Activated T-cell treated with anti-CD3 and anti-CD28 coated beads for 4 hours (primary cell): ENCODE measurements around the gene SH3GLB2.
"Not testable (repeated sequence)": the region's sequence is repeated elsewhere in the genome, so short reads cannot be mapped to it uniquely, and the experiment has no call there.

Experiments used
- DNase-seq: peaks from one replicate; pipeline ENCODE4 v3.0.0-alpha.2; 2020

The SH3GLB2 gene

DNA sequence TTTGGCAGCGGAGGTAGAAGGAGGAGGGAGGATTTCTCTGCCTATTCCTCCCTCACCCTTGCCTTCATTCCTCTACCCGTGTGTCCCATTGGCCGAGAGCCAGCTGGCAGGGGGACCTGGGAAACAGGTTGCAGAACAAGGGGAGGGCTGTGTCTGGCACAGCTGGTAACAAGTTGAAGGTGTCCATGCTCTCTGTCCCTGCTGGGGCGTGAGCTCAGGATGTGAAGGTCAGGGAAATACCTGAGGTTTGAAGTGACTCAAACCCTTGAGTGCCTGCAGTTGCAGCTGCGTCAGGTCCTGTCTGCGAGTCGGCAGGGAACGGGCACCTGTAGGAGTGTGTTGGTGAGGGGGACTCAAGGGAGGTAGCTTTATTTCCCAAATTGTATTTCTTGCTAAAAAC, 24.5 kb upstream of the SH3GLB2 start:
- no peak for DNase-seq

- no peak for DNase-seq
These were observed 13.9 kb upstream of the SH3GLB2 start for GRCh38 chr9:129042016-129042415.

DNA sequence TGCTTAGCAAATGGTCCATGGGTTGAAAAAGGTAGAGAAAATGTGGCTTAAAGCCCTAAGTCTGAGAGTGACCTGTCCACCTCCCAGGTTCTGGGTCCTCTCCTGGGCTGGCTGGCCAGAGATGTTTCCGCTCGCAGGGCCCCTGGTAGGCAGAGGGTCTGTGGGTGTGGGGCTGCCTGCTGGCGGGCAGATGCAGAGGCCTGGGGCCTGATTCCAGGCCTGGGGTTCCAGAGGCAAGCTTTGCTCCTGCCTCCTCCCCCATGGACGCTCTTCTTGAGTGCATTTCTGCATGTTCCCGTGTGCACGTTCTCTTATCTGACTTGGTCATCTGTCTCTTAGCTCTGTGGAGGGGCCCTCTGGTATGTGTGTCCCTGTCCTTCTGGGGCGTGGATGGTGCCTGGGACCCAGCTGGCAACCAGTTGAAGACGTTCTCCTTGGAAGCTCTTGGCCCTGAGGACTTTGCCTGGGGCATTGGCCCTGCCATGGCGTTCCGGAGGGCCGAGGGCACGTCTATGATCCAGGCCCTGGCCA, 12.0 kb upstream of the SH3GLB2 start:
- no peak for DNase-seq

- no peak for DNase-seq
These were observed 10.2 kb upstream of the SH3GLB2 start for GRCh38 chr9:129038109-129038852.

DNA sequence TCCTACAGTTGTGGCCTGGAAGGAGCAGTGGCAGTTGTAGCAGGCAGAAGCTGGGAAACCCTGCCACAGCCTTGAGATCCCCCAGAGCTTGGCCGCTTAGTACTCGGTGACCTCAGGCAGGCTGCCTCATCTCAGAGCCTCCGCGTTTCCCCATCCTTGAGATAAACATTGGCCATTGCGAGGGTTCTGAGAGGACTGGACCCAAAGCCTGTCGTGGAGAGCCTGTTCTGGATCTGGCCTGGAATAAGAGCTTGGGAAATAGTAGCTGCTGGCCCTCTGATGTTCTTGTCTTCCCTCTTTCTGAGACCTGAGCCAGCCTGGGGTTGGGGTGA, 9.6 kb upstream of the SH3GLB2 start:
- DNase-seq: no peak

GRCh38 chr9:129036923-129037766, 9.0 kb upstream of the SH3GLB2 start:
- DNase-seq: no peak

DNA sequence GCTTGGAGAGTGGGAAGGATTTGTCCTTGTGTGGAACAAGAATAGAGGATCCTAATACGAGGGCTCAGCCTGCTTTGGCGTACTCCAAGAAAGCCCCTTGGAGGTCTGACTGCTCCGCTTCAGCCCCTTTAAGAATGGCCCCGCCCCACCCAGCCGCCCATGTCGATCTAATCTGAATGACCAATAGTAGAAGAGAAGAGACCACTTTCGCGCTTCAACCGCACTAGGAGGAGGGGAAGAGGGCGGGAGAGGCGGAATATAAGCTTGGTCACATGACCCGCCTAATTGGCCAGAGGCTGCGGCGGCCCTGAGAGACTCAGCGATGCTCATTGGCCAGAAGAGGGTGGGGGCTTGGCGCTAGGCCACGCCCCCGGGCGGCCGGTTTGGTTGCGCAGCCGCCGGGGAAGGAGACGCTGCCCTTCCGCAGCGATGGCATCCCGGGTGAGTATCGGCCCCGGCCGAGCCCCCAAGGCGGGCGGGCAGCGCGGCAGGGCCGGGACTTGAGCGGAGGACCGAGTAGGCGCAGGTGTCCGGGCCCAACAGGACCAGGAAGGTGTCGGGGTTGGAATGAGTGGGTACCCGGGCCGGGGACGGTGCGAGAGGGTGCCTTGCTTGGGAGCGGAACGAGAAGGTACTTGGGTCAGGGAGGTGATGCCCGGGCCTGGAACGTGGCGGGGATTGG, 8.3 kb upstream of the SH3GLB2 start, which contains the start of gene MIGA2:
MIGA2 (plus strand) TSS at position 386 of the 682 bp plus-strand sequence. CDS start 3,969 bp downstream, outside the sequence.
- DNase-seq: peak; percentile 82

DNA sequence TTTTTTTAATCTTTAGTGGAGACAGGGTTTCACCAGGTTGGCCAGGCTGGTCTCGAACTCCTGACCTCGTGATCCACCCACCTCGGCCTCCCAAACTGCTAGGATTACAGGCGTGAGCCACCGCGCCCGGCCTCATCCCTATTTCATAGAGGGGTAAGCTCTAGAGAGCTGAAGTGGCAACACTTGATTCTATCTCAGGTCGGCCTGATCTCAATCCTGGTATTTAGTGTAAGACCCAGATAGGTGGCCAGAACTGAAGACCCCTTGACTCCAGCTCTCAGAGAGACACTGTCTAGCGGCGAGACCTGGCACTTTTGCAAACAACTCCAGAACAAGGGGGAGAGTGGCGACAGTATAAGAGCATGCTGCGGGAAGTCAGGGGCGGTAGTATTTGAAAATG, 7.7 kb upstream of the SH3GLB2 start:
- not testable (repeated sequence) for DNase-seq

DNA sequence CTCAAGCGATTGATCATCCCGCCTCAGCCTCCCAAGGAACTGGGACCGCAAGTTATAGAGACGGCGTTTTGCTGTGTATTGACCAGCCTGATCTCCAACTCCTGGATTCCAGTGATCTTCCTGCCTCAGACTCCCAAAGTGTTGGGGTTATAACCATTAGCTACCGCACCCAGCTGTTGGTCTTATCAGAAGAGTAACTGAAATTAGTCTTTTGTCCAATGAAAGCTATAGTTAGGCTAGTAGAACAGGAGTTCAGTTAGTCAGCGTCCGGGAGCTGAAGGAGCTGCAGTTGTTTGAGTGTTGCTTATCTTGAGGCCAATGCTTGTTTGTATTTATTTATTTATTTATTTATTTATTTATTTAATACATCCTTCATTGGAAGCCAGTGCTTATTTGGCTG, 5.1 kb upstream of the SH3GLB2 start:
- DNase-seq: no peak

- no peak for DNase-seq
These were observed 4.5 kb upstream of the SH3GLB2 start for GRCh38 chr9:129032541-129033159.

- DNase-seq: no peak
These were observed 3.4 kb upstream of the SH3GLB2 start for GRCh38 chr9:129031514-129031913.

DNA sequence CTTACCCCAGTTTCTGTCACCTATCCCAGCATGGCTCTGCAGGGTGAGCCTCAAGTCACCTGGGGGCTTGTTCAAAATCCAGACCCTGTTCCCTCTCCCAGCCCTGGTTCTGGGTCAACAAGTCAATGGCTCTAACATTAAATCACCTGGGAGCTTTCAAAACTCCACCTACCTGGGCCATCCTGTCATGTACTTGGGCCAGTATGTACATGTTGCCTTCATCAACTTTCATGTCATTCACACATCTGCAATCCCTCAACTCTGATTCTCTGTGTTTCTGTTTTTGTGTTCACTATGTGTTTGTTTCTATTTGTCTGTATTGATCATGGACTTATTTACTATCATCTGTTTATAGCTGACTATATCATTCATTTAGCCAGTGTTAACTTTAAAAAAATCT, 2.1 kb upstream of the SH3GLB2 start:
- DNase-seq: no peak

GRCh38 chr9:129027685-129028191, 393 bp downstream of the SH3GLB2 start:
- no peak for DNase-seq

- DNase-seq: no peak
These were observed 877 bp downstream of the SH3GLB2 start for GRCh38 chr9:129027224-129027684.

DNA sequence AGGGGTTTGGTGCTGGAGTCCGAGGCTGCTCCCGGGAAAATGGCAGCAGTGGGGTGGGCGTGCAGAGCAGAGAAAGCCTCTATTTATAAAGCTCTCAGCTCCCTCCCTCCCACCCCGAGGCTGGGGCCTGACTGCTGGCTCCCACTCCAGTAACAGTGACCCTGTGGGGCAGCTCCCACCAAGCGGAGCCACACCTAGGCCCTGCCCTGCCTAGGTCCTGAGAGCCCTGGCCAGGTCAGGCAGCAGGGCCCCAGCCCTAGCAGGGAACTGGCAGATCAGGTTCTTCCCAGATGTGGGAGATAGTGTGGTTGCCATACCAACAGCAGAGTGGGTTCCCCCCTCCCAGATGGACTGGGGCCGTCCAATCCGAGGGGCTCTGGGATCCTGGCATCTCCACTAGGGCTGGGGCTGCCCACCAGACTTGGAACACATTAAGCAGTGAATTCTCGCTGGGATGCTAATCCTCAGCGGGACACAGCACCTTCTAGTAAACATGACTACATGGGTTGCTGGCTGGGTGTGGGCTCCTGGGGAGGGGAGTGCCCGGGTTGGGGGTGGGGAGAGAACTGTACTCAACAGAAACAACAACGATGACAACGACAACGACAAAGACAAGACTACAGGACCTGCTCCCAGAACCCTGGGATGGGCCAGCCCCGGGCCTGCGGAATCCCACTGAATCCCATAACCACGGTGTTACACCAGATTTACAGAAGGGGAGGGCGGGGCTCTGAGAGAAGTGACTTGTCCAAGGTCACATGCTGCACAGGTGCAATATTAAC, 1.5 kb downstream of the SH3GLB2 start:
- no peak for DNase-seq

DNA sequence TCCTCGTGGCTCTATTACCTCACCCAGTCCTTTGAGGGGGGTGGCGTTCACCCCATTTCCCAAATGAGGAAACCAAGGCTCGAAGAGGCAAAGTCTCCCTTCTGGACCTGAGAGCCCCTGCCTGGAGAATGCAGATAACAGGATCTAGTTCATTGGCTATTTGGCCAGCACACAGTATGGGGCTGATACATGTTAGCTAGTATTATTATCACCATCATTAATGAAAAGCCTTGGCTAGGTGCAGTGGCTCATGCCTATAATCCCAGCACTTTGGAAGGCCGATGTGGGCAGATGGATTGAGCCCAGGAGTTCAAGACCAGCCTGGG, 4.3 kb downstream of the SH3GLB2 start:
- DNase-seq: no peak

- DNase-seq: no peak
These were observed 4.9 kb downstream of the SH3GLB2 start for GRCh38 chr9:129023036-129023907.

DNA sequence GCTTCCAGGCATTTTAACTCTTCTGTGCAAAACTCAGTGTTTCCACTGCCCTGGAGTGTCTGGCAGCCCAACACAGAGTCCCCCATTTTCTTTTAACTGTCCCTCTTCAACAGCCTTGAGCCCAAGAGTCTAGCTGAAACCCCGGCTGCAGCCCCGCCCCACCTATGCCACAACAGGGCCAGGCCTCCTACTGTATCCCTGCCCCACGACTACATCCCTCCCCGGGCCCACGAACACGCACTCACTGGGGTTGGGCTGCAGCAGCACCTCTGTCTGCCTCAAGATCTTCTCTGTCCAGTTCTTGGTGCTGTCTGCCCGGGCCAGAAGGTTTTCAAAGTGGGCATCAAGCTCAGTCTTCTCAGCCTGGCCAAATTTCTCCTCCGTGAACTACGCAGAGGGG, 6.1 kb downstream of the SH3GLB2 start:
- DNase-seq: no peak

GRCh38 chr9:129021091-129021490, 7.0 kb downstream of the SH3GLB2 start:
- DNase-seq: no peak

- no peak for DNase-seq
These were observed 13.5 kb downstream of the SH3GLB2 start for GRCh38 chr9:129014608-129015007.

- no peak for DNase-seq
These were observed 14.0 kb downstream of the SH3GLB2 start for GRCh38 chr9:129014124-129014523.
